Suprapubic skin (tissue), 4 donors: ENCODE results near the gene RCAN2.

ENCODE experiments used
- POLR2A ChIP-seq, 2 donors: fragments of 450-650 bp; IDR thresholded peaks; one replicate each; pipeline ENCODE4 v1.6.1; 2017; ENCODE audit warnings: antibody characterized with exemption in 2 of 2, mild to moderate bottlenecking in 2 of 2, moderate library complexity in 2 of 2
- POLR2AphosphoS5 ChIP-seq, 3 donors: sonication (generic); formaldehyde crosslinking; IDR thresholded peaks; one replicate each; pipeline ENCODE4 v1.6.1; 2017; ENCODE audit warnings: antibody characterized with exemption in 3 of 3
- TF ChIP-seq, protein P1 (sequence below), 2 donors: fragments of 200-600 bp in 1 of 2; fragments of 450-650 bp in 1 of 2; sonication (generic) in 1 of 2; IDR thresholded peaks; one replicate each; pipeline ENCODE4 v1.5.1; 2016 to 2019; ENCODE audit warnings: antibody characterized with exemption in 2 of 2, mild to moderate bottlenecking in 1 of 2, moderate library complexity in 1 of 2

DNA sequence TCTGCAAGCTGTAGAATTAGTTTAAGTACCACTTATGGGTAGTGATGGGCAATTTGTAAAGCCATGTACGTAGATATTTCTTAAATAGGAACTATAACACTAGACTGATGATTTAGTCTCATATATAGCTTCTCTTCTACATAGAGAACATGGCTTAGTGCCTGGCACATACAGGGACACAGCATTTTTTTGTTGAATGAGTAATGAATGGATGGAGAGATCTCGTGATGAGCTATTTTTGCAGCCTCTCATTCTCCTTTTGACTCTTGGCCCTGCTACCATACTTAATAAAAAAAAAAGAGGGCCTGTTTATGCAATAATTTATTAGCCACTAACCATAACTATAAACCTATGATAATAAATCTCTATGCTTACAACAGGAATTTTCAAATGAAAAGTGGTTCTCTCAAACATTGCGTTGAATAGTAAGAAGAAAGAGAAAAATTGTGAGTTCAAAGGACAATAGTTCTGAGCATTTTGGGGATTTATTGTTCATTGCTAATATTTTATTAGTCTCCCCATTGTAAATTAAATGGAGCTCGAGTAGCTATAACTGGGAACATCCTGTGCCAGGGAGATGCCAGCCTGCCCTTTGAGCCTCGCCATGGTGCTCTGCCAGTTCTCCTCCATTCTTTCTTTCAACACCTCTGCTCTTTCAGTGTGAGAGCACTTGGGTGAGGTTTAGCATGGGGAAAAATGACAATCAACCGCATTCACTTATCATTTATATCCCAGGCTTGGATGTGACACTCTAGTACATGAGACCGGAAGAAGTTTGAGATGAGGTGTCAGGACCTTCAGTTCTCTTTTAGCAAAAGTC, 14.7 kb upstream of the RCAN2 start:
- TF ChIP-seq POLR2A (IDR thresholded peaks at IDR 0.05), result no peak
- TF ChIP-seq, protein P1, sequence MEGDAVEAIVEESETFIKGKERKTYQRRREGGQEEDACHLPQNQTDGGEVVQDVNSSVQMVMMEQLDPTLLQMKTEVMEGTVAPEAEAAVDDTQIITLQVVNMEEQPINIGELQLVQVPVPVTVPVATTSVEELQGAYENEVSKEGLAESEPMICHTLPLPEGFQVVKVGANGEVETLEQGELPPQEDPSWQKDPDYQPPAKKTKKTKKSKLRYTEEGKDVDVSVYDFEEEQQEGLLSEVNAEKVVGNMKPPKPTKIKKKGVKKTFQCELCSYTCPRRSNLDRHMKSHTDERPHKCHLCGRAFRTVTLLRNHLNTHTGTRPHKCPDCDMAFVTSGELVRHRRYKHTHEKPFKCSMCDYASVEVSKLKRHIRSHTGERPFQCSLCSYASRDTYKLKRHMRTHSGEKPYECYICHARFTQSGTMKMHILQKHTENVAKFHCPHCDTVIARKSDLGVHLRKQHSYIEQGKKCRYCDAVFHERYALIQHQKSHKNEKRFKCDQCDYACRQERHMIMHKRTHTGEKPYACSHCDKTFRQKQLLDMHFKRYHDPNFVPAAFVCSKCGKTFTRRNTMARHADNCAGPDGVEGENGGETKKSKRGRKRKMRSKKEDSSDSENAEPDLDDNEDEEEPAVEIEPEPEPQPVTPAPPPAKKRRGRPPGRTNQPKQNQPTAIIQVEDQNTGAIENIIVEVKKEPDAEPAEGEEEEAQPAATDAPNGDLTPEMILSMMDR (IDR thresholded peaks at IDR 0.05), result no peak
- no peak for TF ChIP-seq POLR2AphosphoS5 (IDR thresholded peaks at IDR 0.05)
